ENCODE data around the gene CCN6. TPM values are rescaled to one million over a fixed set of nuclear protein-coding genes. Genes with fewer than 3 reads are reported as not detected.

The CCN6 gene
- total and polyA plus RNA-seq, 2 donors (not counting 1 experiment from before 2014, with no cell fraction given) = 0.49 TPM; not detected in 1

- no peaks in the 10 kb centered on the region for H3K9me3 ChIP-seq (ENCODE audit: control insufficient read depth, insufficient read depth, low read depth, low read length)
- H3K4me3 ChIP-seq (replicated peaks in 1 of 4; ENCODE audit: control extremely low read depth in 1 of 4, insufficient read depth in 1 of 4, low read depth in 3 of 4, low read length in 4 of 4) = peak within 1 kb of the TSS; percentile 71 to 99 (median 77)
- H3K4me1 ChIP-seq (ENCODE audit: control insufficient read depth, extremely low read depth, insufficient read depth, low read length) = no peaks in the 10 kb centered on the region
- peak within 1 kb of the TSS; percentile 82 for H3K27ac ChIP-seq (ENCODE audit: insufficient read depth, low read length)
- peak; percentile 98 to 100 for DNase-seq (ENCODE audit: low read depth in 2 of 2)
- H3K9ac ChIP-seq (ENCODE audit: insufficient read depth, low read length) = peak within 1 kb of the TSS; percentile 72
- no peaks in the 10 kb centered on the region for H3K27me3 ChIP-seq (ENCODE audit: control insufficient read depth, insufficient read depth, low read length)
- peak within 1 kb of the TSS; percentile 80 for H3K4me2 ChIP-seq (ENCODE audit: extremely low read depth, insufficient read depth, low read length)
- peak within 1 kb of the TSS; percentile 86 for H2AFZ ChIP-seq (ENCODE audit: low read length)
- no peak for TF ChIP-seq CTCF (conservative IDR thresholded peaks at IDR 0.05 in 1 of 2, IDR thresholded peaks at IDR 0.05 in 1 of 2; ENCODE audit: low read depth in 1 of 2, low read length in 2 of 2)
- no peak for TF ChIP-seq EZH2 (IDR thresholded peaks at IDR 0.05; ENCODE audit: low read length, missing control alignments)
- H3K79me2 ChIP-seq (ENCODE audit: control insufficient read depth, insufficient read depth, low read length) = no peaks in the 10 kb centered on the region
- no peaks in the 10 kb centered on the region for H3K36me3 ChIP-seq (ENCODE audit: control insufficient read depth, insufficient read depth, low read length)
- H4K20me1 ChIP-seq (ENCODE audit: control insufficient read depth, extremely low read depth, insufficient read depth, low read length) = no peaks in the 10 kb centered on the region
Measured at GRCh38 chr6:112087136-112087911, 33.4 kb downstream of the CCN6 start, which contains the start of the genes FAM229B and TUBE1. TSS of gene FAM229B (plus strand) at chr6:112087591. CDS start at chr6:112099284, 11,693 bp downstream. TSS of gene TUBE1 (minus strand) at chr6:112087482. CDS start at chr6:112087434, 48 bp downstream.

DNA sequence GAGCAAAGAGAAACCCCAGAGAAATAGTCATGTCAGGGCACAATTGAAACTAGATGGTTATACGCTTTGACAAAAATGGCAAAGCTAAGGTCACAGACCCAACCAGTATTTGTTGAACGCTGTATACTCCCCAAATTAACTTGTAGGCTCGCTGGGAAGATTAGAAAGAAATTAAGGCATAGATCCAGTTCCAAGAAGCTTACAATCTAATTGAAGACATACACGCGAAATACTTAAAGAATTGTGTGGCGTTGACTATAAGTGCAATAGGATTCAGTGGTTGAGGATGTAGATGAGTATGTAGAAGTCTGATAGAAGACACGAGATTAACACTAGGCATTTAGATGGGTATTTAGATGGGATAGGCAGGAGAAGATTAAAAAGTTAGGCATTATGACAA lies 34.0 kb downstream of the CCN6 start:
- Histone ChIP-seq H3K9ac (ENCODE audit: insufficient read depth, low read length) (peak overlapping the region; percentile 72), H3K4me1 (ENCODE audit: control insufficient read depth, extremely low read depth, insufficient read depth, low read length) (no peaks in the 10 kb centered on the region), H3K9me3 (ENCODE audit: control insufficient read depth, insufficient read depth, low read depth, low read length) (no peaks in the 10 kb centered on the region), H4K20me1 (ENCODE audit: control insufficient read depth, extremely low read depth, insufficient read depth, low read length) (no peaks in the 10 kb centered on the region), H3K27me3 (ENCODE audit: control insufficient read depth, insufficient read depth, low read length) (no peaks in the 10 kb centered on the region), H3K36me3 (ENCODE audit: control insufficient read depth, insufficient read depth, low read length) (no peaks in the 10 kb centered on the region), H3K4me2 (ENCODE audit: extremely low read depth, insufficient read depth, low read length) (peak overlapping the region; percentile 80), H3K79me2 (ENCODE audit: control insufficient read depth, insufficient read depth, low read length) (no peaks in the 10 kb centered on the region), H2AFZ (ENCODE audit: low read length) (peak overlapping the region; percentile 83), H3K4me3 (replicated peaks in 1 of 4; ENCODE audit: control extremely low read depth in 1 of 4, insufficient read depth in 1 of 4, low read depth in 3 of 4, low read length in 4 of 4) (peak overlapping the region; percentile 71 to 99 (median 77)), H3K27ac (ENCODE audit: insufficient read depth, low read length) (peak overlapping the region; percentile 82)
- TF ChIP-seq EZH2 (IDR thresholded peaks at IDR 0.05; ENCODE audit: low read length, missing control alignments) (no peak), CTCF (conservative IDR thresholded peaks at IDR 0.05 in 1 of 2, IDR thresholded peaks at IDR 0.05 in 1 of 2; ENCODE audit: low read depth in 1 of 2, low read length in 2 of 2) (no peak)
- DNase-seq (ENCODE audit: low read depth in 2 of 2) = peak in 1 of 2 donors; percentile 6

DNA sequence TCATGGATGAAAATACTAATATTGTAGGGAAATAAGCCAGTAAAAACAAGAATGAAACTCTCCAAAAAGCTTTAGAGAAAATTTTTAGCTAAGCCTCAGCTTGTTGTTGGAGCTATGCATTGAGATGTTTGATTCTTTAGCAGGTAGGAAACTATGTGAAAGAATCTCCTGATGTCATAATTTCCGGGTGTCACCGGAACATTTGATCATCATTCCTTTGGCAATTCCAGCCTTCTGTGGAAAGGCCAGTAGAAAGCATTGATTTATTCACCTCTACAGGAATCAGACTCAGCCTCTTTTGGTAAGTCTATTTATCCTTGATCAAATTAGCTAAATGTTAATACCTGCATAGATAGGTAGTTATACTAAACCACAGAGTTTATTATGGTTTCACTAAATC lies 43.0 kb downstream of the CCN6 start:
- H3K4me3 ChIP-seq (replicated peaks in 1 of 4; ENCODE audit: control extremely low read depth in 1 of 4, insufficient read depth in 1 of 4, low read depth in 3 of 4, low read length in 4 of 4) = no peak overlapping the region
- DNase-seq (ENCODE audit: low read depth in 2 of 2) = no peak
- no peaks in the 10 kb centered on the region for H4K20me1 ChIP-seq (ENCODE audit: control insufficient read depth, extremely low read depth, insufficient read depth, low read length)
- H3K9ac ChIP-seq (ENCODE audit: insufficient read depth, low read length) = no peak overlapping the region
- no peaks in the 10 kb centered on the region for H3K4me1 ChIP-seq (ENCODE audit: control insufficient read depth, extremely low read depth, insufficient read depth, low read length)
- H3K9me3 ChIP-seq (ENCODE audit: control insufficient read depth, insufficient read depth, low read depth, low read length) = no peaks in the 10 kb centered on the region
- no peak overlapping the region for H3K27ac ChIP-seq (ENCODE audit: insufficient read depth, low read length)
- H3K36me3 ChIP-seq (ENCODE audit: control insufficient read depth, insufficient read depth, low read length) = no peaks in the 10 kb centered on the region
- no peaks in the 10 kb centered on the region for H3K79me2 ChIP-seq (ENCODE audit: control insufficient read depth, insufficient read depth, low read length)
- H3K4me2 ChIP-seq (ENCODE audit: extremely low read depth, insufficient read depth, low read length) = no peak overlapping the region
- TF ChIP-seq CTCF (conservative IDR thresholded peaks at IDR 0.05 in 1 of 2, IDR thresholded peaks at IDR 0.05 in 1 of 2; ENCODE audit: low read depth in 1 of 2, low read length in 2 of 2) (no peak), EZH2 (IDR thresholded peaks at IDR 0.05; ENCODE audit: low read length, missing control alignments) (no peak)
- H2AFZ ChIP-seq (ENCODE audit: low read length) = no peak overlapping the region
- no peaks in the 10 kb centered on the region for H3K27me3 ChIP-seq (ENCODE audit: control insufficient read depth, insufficient read depth, low read length)
